NCI-H446 (cell line): ENCODE data around the gene PRLH.
"Not testable (repeated sequence)": the region's sequence is repeated elsewhere in the genome, so short reads cannot be mapped to it uniquely, and the experiment has no call there.

ENCODE experiments used
- DNase-seq, 2 experiments: peaks; one replicate each; lab custom pipeline; 2025; lab: John Stamatoyannopoulos, UW

The PRLH gene

GRCh38 chr2:237600205-237600846, 34.0 kb downstream of the PRLH start:
- DNase-seq = no peak

GRCh38 chr2:237601453-237602116, 35.2 kb downstream of the PRLH start:
- DNase-seq = no peak

- DNase-seq = no peak
Measured at GRCh38 chr2:237602409-237602808, 36.0 kb downstream of the PRLH start.

- no peak for DNase-seq
Measured at GRCh38 chr2:237603049-237603717, 36.8 kb downstream of the PRLH start.

DNA sequence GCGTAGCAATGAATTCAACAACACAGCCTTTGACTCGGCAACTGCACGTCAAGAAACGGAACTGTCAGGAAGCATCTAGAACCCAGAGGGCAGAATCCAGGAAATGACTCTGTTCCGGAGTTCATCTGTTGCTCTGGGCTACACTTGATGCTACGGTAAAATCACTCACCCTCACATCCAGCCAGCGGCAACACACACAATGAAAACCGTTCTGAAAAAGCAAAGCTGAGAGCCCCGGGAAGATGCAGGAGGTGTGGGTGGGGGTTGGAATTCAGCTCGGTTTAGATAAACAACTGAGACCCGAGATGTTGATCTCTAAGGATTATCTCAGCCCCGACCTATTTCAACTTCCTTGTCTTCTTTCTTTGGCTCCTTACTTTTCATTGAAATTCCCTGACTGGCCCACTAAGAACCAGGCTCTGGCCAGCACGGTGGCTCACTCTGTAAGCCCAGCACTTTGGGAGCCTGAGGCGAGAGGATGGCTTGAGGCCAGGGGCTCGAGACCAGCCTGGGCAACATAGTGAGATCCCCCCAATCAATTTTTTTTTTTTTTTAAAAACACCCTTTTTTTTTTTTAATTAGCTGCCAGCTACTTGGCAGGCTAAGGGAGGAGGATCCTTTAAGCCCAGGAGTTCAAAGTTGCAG, 37.5 kb downstream of the PRLH start:
- no peak for DNase-seq

GRCh38 chr2:237604391-237604790, 38.0 kb downstream of the PRLH start:
- DNase-seq = no peak

GRCh38 chr2:237604960-237605359, 38.6 kb downstream of the PRLH start:
- DNase-seq = peak in 1 of 2 experiments; percentile 8

- DNase-seq = not testable (repeated sequence)
Measured at GRCh38 chr2:237606522-237606921, 40.1 kb downstream of the PRLH start.

DNA sequence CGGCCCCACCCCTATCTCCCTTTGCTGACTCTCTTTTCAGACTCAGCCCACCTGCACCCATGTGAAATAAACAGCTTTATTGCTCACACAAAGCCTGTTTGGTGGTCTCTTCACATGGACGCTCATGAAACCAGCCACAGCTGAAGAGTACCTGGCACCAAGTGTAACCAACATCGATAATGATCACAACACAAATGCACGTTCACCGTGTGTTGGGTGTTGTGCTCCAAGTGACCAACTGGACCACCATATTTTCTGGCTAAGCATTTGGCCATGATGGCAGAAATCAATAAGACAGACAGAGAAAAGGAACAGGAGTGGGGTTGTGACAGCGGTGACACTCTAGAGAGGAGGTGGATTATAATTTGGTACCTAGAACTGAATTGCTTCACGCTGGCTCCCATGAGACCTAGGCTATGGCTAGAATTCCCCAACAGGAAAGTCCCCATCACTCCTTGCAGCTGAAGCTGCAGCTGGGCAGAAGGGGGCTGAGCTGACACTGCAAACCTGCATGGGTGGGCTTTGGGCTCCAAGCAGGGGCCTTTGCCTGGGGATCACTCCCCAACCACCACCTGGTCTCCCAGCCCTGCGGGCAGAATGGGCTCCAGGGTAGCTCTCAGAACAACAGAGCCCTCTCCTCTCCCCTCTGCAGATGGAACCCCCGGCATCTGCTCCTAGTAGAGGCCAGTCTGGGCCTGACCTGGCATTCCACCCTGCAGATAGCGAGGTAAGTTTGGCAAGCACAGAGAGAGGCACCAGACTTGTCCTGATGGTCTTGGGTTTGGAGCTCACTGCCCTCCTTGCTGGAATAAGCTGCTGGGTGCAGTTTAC, 46.4 kb downstream of the PRLH start:
- no peak for DNase-seq

DNA sequence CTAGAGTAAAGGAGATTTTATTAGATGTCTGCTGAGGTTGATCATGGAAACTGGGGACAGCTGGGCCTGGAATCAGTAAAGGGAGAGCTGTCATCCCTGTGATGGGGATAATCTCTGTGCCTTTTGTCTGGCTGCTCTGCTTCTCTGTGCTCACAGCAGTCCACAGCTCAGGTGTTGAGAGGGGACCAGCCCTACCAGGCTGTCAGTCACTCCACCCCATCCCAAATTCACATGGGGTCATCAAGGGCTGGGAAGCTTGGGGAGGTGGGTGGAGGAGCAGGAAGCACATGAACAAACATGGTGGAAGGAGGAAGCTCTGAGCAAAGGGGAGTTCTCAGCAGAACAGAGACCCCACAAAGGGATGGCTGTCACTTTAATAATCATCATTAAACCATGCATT, 47.3 kb downstream of the PRLH start:
- DNase-seq = no peak

DNA sequence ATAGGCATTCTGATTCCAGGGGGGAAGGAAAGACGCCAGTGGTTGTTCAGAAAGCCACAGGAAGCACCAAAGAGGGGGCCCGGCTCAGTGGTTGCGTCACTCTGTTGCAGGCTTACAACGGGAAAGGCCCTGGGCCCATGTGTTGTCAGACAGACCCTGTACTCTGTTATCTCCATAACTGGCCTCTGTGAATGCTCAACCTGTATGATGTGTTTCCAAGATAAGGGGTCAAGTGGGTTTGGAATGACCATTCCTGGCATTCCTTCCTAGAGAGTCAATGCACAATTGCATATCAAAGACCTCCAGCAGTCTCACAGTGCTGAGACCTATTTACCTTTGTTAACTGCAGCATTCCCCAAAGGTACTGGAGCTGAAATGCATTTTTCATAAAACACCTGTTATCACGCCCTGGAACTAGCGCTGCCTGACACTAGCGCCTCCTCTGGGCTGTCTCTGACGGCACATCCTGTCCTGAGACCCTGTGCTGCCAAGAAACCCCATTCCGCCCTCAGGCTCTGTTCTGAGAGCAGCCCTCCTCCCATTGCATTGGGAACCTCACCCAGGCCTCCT, 47.9 kb downstream of the PRLH start:
- no peak for DNase-seq

GRCh38 chr2:237615631-237616249, 49.4 kb downstream of the PRLH start:
- DNase-seq = no peak

GRCh38 chr2:237616373-237616733, 50.0 kb downstream of the PRLH start:
- DNase-seq = no peak
